ENCODE data around the gene CRPPA. TPM values are rescaled to one million over a fixed set of nuclear protein-coding genes. Genes with fewer than 3 reads are reported as not detected.
"Not testable (repeated sequence)": the region's sequence is repeated elsewhere in the genome, so short reads cannot be mapped to it uniquely, and the experiment has no call there.

The CRPPA gene
- total RNA-seq, 2 donors from 2014 or later, result 1.4 to 2.1 TPM

DNA sequence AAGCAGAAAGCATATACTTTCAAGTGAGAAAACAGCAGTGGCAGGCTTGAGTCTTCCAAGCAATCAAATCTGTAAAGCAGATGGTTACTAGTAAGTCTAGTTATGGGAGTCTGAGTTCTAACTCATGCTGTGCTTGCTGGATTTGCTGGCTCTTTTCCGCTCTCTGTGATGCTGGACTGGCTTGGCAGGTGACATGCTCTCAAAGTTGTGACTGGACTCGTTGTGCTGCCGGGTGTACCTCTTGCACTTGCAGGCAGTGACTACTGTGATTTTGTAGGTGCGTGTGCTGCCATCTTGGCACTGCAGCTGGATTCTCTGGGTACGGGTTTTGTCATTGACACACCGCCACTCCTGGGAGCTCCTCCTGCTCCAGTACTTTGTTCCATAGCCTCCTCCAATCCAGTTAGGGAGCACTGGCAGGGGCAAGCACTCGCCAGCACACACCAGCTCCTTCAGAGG lies 41.1 kb upstream of the CRPPA start:
- no peak for ATAC-seq (ENCODE audit: insufficient number of reproducible peaks, low FRiP score, low read depth)
- H3K4me1 ChIP-seq (ENCODE audit: control insufficient read depth in 1 of 2, low read depth in 2 of 2), result no peaks in the 10 kb centered on the region
- no peak for DNase-seq (ENCODE audit: low spot score)
- TF ChIP-seq, protein P1, sequence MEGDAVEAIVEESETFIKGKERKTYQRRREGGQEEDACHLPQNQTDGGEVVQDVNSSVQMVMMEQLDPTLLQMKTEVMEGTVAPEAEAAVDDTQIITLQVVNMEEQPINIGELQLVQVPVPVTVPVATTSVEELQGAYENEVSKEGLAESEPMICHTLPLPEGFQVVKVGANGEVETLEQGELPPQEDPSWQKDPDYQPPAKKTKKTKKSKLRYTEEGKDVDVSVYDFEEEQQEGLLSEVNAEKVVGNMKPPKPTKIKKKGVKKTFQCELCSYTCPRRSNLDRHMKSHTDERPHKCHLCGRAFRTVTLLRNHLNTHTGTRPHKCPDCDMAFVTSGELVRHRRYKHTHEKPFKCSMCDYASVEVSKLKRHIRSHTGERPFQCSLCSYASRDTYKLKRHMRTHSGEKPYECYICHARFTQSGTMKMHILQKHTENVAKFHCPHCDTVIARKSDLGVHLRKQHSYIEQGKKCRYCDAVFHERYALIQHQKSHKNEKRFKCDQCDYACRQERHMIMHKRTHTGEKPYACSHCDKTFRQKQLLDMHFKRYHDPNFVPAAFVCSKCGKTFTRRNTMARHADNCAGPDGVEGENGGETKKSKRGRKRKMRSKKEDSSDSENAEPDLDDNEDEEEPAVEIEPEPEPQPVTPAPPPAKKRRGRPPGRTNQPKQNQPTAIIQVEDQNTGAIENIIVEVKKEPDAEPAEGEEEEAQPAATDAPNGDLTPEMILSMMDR (IDR thresholded peaks at IDR 0.05), result no peak
- H3K27me3 ChIP-seq (replicated peaks; ENCODE audit: insufficient read depth), result no peaks in the 10 kb centered on the region
- H3K9me3 ChIP-seq, result no peaks in the 10 kb centered on the region
- no peak overlapping the region for H3K27ac ChIP-seq
- no peaks in the 10 kb centered on the region for H3K36me3 ChIP-seq
- H3K4me3 ChIP-seq, result no peak overlapping the region

DNA sequence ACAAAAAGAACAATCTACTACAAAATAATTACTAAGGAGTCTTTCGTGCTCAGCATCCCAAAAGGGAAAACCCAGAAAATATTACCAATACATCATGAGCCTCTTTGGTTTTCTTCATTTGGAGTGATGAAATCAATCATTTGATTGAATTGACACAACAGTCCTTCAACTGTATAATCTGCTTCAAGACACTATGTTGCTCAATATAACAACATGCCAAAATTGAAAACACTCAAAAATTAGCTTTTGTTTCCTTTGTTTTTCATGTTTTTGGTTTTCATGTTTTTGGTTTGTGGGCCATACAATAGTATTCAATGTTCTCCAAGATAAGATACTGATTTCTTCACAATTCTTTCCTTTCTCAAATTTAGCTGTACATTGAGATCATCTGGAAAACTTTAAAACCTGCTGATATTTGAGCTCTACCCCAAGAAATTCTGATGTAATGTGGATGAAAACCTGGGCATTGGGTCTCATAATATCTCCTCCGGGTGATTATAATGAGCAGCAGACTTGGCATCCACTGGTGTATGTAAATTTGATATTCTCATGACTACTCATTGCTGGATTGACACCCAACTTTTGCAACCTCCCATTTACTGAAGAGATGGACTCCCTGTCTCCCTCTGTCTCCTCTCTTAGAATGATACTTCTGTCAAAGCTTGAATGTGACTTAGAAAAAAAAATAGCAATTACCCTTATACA lies 39.6 kb upstream of the CRPPA start:
- no peak for DNase-seq (ENCODE audit: low spot score)
- Histone ChIP-seq H3K4me1 (ENCODE audit: control insufficient read depth in 1 of 2, low read depth in 2 of 2) (no peaks in the 10 kb centered on the region), H3K4me3 (no peak overlapping the region), H3K27ac (no peak overlapping the region), H3K27me3 (replicated peaks; ENCODE audit: insufficient read depth) (no peaks in the 10 kb centered on the region), H3K36me3 (no peaks in the 10 kb centered on the region), H3K9me3 (peaks cover 3% of the 10 kb centered on the region)
- TF ChIP-seq, protein P1 (IDR thresholded peaks at IDR 0.05), result no peak
- ATAC-seq (ENCODE audit: insufficient number of reproducible peaks, low FRiP score, low read depth), result no peak

DNA sequence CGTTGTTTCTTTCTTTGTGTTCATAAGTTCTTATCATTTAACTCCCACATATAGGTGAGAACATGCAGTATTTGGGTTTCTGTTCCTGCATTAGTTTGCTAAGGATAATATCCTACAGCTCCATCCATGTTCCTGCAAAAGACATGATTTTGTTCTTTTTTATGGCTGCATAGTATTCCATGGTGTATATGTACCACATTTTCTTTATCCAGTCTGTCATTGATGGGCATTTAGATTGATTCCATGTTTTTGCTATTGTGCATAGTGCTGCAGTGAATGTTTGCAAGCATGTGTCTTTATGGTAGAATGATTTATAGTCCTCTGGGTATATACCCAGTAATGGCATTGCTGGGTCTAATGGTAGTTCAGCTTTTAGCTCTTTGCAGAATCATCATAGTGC lies 35.0 kb upstream of the CRPPA start:
- not testable (repeated sequence) for H3K27me3 ChIP-seq (replicated peaks; ENCODE audit: insufficient read depth); H3K4me3 ChIP-seq; H3K9me3 ChIP-seq; H3K27ac ChIP-seq; DNase-seq (ENCODE audit: low spot score); H3K36me3 ChIP-seq; ATAC-seq (ENCODE audit: insufficient number of reproducible peaks, low FRiP score, low read depth); H3K4me1 ChIP-seq (ENCODE audit: control insufficient read depth in 1 of 2, low read depth in 2 of 2)

DNA sequence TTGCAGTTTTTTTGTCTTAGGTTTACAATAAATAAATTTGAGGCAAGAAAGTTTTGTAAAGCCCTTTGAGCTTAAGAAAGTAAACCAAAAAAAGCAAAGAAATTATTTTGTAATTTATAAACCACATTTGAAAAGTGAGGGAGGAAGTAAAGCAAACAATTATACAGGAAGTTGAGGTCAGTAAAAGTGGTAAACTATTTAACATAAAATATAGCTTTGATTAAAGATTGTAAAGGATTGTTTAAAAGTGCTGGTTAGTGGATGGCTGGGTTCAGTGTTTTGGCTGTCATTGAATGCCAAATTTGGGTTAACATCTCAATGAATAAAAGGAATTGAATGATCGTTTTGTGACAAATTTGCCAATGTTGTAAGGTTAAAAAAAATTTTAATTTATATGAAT lies 34.3 kb upstream of the CRPPA start:
- TF ChIP-seq, protein P1 (IDR thresholded peaks at IDR 0.05), result no peak
- no peak for ATAC-seq (ENCODE audit: insufficient number of reproducible peaks, low FRiP score, low read depth)
- no peak for DNase-seq (ENCODE audit: low spot score)
- H3K27ac ChIP-seq, result no peak overlapping the region
- H3K36me3 ChIP-seq, result no peaks in the 10 kb centered on the region
- no peaks in the 10 kb centered on the region for H3K4me1 ChIP-seq (ENCODE audit: control insufficient read depth in 1 of 2, low read depth in 2 of 2)
- H3K4me3 ChIP-seq, result no peak overlapping the region
- no peaks in the 10 kb centered on the region for H3K27me3 ChIP-seq (replicated peaks; ENCODE audit: insufficient read depth)
- peaks cover 3% of the 10 kb centered on the region for H3K9me3 ChIP-seq

DNA sequence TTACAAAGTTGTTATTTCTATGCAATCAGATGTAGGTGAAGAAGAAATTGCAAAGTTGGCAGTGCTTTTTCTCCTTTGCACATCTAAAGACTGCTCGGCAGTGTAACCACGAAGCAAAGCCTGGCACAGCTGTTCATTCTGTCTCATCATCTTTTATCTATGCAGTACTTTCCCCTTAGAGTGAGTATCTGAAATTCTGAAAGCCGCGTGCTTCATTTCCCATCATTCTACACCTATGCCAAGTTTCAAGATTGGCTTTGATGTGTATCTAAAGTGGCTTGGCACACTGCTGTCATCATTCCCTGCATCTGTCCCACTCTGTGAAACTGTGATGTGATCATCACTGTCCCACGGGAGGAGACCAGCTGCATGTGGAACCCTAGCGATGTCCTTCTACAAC lies 29.0 kb upstream of the CRPPA start:
- DNase-seq (ENCODE audit: low spot score), result no peak
- TF ChIP-seq, protein P1 (IDR thresholded peaks at IDR 0.05), result no peak
- Histone ChIP-seq H3K4me3 (no peak overlapping the region), H3K27me3 (replicated peaks; ENCODE audit: insufficient read depth) (no peaks in the 10 kb centered on the region), H3K9me3 (no peaks in the 10 kb centered on the region), H3K36me3 (no peaks in the 10 kb centered on the region), H3K27ac (no peak overlapping the region), H3K4me1 (ENCODE audit: control insufficient read depth in 1 of 2, low read depth in 2 of 2) (no peaks in the 10 kb centered on the region)
- ATAC-seq (ENCODE audit: insufficient number of reproducible peaks, low FRiP score, low read depth), result no peak

DNA sequence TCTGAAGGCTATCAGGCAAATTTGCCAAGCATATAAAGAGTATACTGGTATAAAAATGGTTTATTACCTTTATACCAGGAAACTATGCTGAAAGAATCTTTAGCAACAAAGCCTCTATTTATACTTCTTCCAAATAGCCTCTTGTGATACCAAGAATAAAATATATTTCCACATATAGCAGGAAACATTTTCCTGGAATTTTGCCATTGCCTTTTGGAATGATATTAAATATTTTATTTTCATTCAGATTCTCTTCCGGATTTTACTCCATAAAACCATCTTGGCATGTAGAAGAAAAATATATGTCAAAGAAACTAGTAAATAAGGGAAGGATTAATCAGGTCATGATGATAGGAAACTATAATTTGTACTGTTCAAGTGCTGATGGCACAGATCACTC lies 26.5 kb upstream of the CRPPA start:
- no peak overlapping the region for H3K27ac ChIP-seq
- ATAC-seq (ENCODE audit: insufficient number of reproducible peaks, low FRiP score, low read depth) (no peak), DNase-seq (ENCODE audit: low spot score) (no peak)
- no peaks in the 10 kb centered on the region for H3K9me3 ChIP-seq
- TF ChIP-seq, protein P1 (IDR thresholded peaks at IDR 0.05), result no peak
- no peak overlapping the region for H3K4me3 ChIP-seq
- no peaks in the 10 kb centered on the region for H3K4me1 ChIP-seq (ENCODE audit: control insufficient read depth in 1 of 2, low read depth in 2 of 2)
- H3K27me3 ChIP-seq (replicated peaks; ENCODE audit: insufficient read depth), result no peaks in the 10 kb centered on the region
- H3K36me3 ChIP-seq, result no peaks in the 10 kb centered on the region

Measured in thoracic aorta (tissue), 2 donors.